Endothelial cell of umbilical vein (primary cell): ENCODE data around the gene SCPEP1. TPM values are rescaled to one million over a fixed set of nuclear protein-coding genes. Genes with fewer than 3 reads are reported as not detected.

Experiments used
- Bru-seq: library from RNA; stranded (reverse); fragments of 400-500 nt; gene quantifications from one replicate; lab custom pipeline; 2021; lab: Mats Ljungman, UMichigan
- BruChase-seq, 2 experiments: library from RNA; stranded (reverse); fragments of 400-500 nt; gene quantifications; one replicate each; lab custom pipeline; 2021; lab: Mats Ljungman, UMichigan
- BruUV-seq: library from RNA; stranded (reverse); fragments of 400-500 nt; replicated peaks from 2 replicates; lab custom pipeline; 2021; lab: Mats Ljungman, UMichigan
- CTCF ChIA-PET: fragments of 300-600, 350-600 bp; sonication (Branson Sonifier 250); formaldehyde crosslinking; loops from one replicate; lab custom pipeline; 2021; ENCODE audit warnings: antibody characterized with exemption, inconsistent platforms; lab: Charles Lee
- POLR2A ChIA-PET: fragments of 300-600, 350-600 bp; sonication (Branson Sonifier 250); formaldehyde crosslinking; loops from one replicate; lab custom pipeline; 2021; ENCODE audit warnings: antibody characterized with exemption, inconsistent platforms; lab: Charles Lee
- DNase-seq: peaks from one replicate; pipeline ENCODE4 v3.0.0-alpha.2; 2011; ENCODE audit warnings: low read depth, low spot score
- FAIRE-seq: peaks from 2 replicates; lab custom pipeline; 2011; peaks lifted over from hg19 to GRCh38; lab: Jason Lieb, UNC
- H2AFZ ChIP-seq: 2 replicates; pipeline ENCODE4 v1.6.0; 2012; ENCODE audit warnings: low read depth, low read length, control low read depth, inconsistent platforms
- H3K27ac ChIP-seq: 2 replicates; pipeline ENCODE4 v1.5.1; 2011; ENCODE audit warnings: low read depth, mild to moderate bottlenecking, control low read depth, low read length, moderate library complexity; ENCODE audit not compliant: insufficient read depth
- H3K27me3 ChIP-seq, 2 experiments: 2 replicates each; pipeline versions ENCODE4 v1.6.0 to v1.6.1; 2011; ENCODE audit warnings: low read length in 2 of 2, mixed read lengths in 1 of 2; ENCODE audit not compliant: control insufficient read depth in 2 of 2, insufficient read depth in 2 of 2
- H3K36me3 ChIP-seq, 2 experiments: 2 replicates in 1 of 2; 3 replicates in 1 of 2; pipeline ENCODE4 v1.5.1; 2011; ENCODE audit warnings: low read length in 2 of 2, mild to moderate bottlenecking in 1 of 2, moderate library complexity in 1 of 2; ENCODE audit not compliant: control insufficient read depth in 2 of 2, insufficient read depth in 2 of 2; ENCODE audit errors: extremely low read depth in 1 of 2
- H3K4me1 ChIP-seq: 3 replicates; pipeline ENCODE4 v1.5.1; 2011; ENCODE audit warnings: mild to moderate bottlenecking, low read length; ENCODE audit not compliant: control insufficient read depth, insufficient read depth; ENCODE audit errors: extremely low read depth
- H3K4me2 ChIP-seq: 2 replicates; pipeline ENCODE4 v1.6.1; 2011; ENCODE audit warnings: low read length, control low read depth, mixed read lengths; ENCODE audit not compliant: insufficient read depth
- H3K4me3 ChIP-seq, 3 experiments: fragments of 200-600 bp in 1 of 3; sonication (generic), shearing (Covaris generic) in 1 of 3; replicated peaks in 1 of 3; 2 replicates each; pipeline ENCODE4 v1.5.1; 2011 to 2016; ENCODE audit warnings: control low read depth in 3 of 3, low read length in 3 of 3, mild to moderate bottlenecking in 2 of 3, inconsistent platforms in 1 of 3, low read depth in 1 of 3, moderate library complexity in 1 of 3; ENCODE audit not compliant: insufficient read depth in 1 of 3
- H3K79me2 ChIP-seq: 2 replicates; pipeline ENCODE4 v1.6.0; 2012; ENCODE audit warnings: low read length, inconsistent platforms; ENCODE audit not compliant: control insufficient read depth, insufficient read depth
- H3K9ac ChIP-seq: replicated peaks from 2 replicates; pipeline ENCODE3; 2011; ENCODE audit warnings: low read length, control low read depth; ENCODE audit not compliant: insufficient read depth; ENCODE audit errors: extremely low read depth
- H3K9me1 ChIP-seq: replicated peaks from 3 replicates; pipeline ENCODE4 v1.6.0; 2011; ENCODE audit warnings: mild to moderate bottlenecking, low read length; ENCODE audit not compliant: control insufficient read depth, insufficient read depth; ENCODE audit errors: extremely low read depth
- H3K9me3 ChIP-seq: replicated peaks from 2 replicates; pipeline ENCODE4 v1.5.1; 2012; ENCODE audit warnings: low read length, inconsistent platforms; ENCODE audit not compliant: control insufficient read depth, insufficient read depth
- H4K20me1 ChIP-seq: replicated peaks from 2 replicates; pipeline ENCODE3; 2011; ENCODE audit warnings: mild to moderate bottlenecking, low read length; ENCODE audit not compliant: control insufficient read depth, insufficient read depth; ENCODE audit errors: extremely low read depth
- MYC ChIP-seq: IDR thresholded peaks from one replicate; pipeline ENCODE4 v1.6.1; 2011; ENCODE audit warnings: mild to moderate bottlenecking, low read depth, low read length
- POLR2AphosphoS5 ChIP-seq: IDR thresholded peaks from 2 replicates; pipeline ENCODE4 v1.6.1; 2012; ENCODE audit warnings: low read depth, mild to moderate bottlenecking, control low read depth, low read length, moderate library complexity; ENCODE audit not compliant: insufficient read depth
- dilution Hi-C: fragments of 300-500 bp; cut with MboI; formaldehyde crosslinking; loops from one replicate; pipeline ENCODE4 v1.15.0; 2019; ENCODE audit warnings: low sequenced_read_pairs; ENCODE audit not compliant: extremely low pct_ligation_motif_present
- intact Hi-C: fragments of 100-400 bp; cut with micrococcal nuclease; formaldehyde crosslinking; loops from one replicate; pipeline ENCODE4 v1.10.0; 2022
- long read RNA-seq: library from polyadenylated mRNA; stranded (forward); transcript quantifications from one replicate; pipeline ENCODE4 v2.0.0, GENCODE V29; 2021
- polyA minus RNA-seq, 3 experiments: library from RNA; depleted of rRNA, polyadenylated mRNA; stranded (reverse); fragments of >200 nt; gene quantifications; 1 replicate in 1 of 3; 2 replicates in 2 of 3; pipeline ENCODE4 v1.2.3, GENCODE V29; 2011
- polyA plus RNA-seq, 4 experiments: library from polyadenylated mRNA; depleted of rRNA in 3 of 4; stranded (reverse) in 3 of 4; unstranded in 1 of 4; fragments of >200 nt; gene quantifications; 2 replicates each; pipeline versions ENCODE4 v1.2.1 to v1.2.3, GENCODE V29; 2011 to 2012; ENCODE audit warnings: missing spikeins in 1 of 4
- total RNA-seq: library from RNA; stranded (reverse); gene quantifications from 2 replicates; pipeline ENCODE4 v1.2.3, GENCODE V29; 2021
- TF ChIP-seq, protein P1 (sequence below): IDR thresholded peaks from 2 replicates; pipeline ENCODE4 v1.6.1; 2011; ENCODE audit not compliant: insufficient read depth, insufficient read length

Gene SCPEP1
- total RNA-seq (38.6 and 49.4 TPM in 2 replicates), polyA plus RNA-seq (35.3 and 43.6 TPM in 2 replicates), polyA minus RNA-seq (17.9 and 20.0 TPM in 2 replicates), Bru-seq, nascent RNA (percentile 54 among the genes with signal in this experiment), BruChase-seq, experiment 1, labeled RNA remaining after a 6-hour chase (percentile 55 among the genes with signal in this experiment), BruChase-seq, experiment 2, labeled RNA remaining after a 2-hour chase (percentile 53 among the genes with signal in this experiment)
- 42.8 and 43.1 TPM in 2 replicates for polyA plus RNA-seq (2011; cell fraction: cytosol; rRNA removed)
- 59.9 and 74.0 TPM in 2 replicates for polyA plus RNA-seq (2011; cell fraction: nucleus; rRNA removed)
- polyA plus RNA-seq (2012), result 69.0 and 72.9 TPM in 2 replicates
- polyA minus RNA-seq (2011; cell fraction: cytosol; rRNA and poly(A)+ RNA removed), result 8.7 TPM
- 9.1 and 11.4 TPM in 2 replicates for polyA minus RNA-seq (2011; cell fraction: nucleus; rRNA and poly(A)+ RNA removed)
- long read RNA-seq, transcript SCPEP1-201 (13 exons, 1,942 nt), result major isoform, 122 of 138 reads
- long read RNA-seq, partial matches to known transcripts, result 7 of 138 reads
- long read RNA-seq, other reads (novel, unspliced or antisense), result 9 of 138 reads

GRCh38 chr17:56977673-56978395, at the start of gene SCPEP1:
SCPEP1 (plus strand) TSS chr17:56978131; CDS start chr17:56978160, 29 bp downstream.
- intact Hi-C loops, result loop anchor here (1.0 to 5.0 kb wide), 3 partner anchors 17 to 109 kb away; partner anchors contain the start of genes AKAP1 and COIL
- peak within 1 kb of the TSS; percentile 64 to 85 (median 74) for H3K4me3 ChIP-seq
- no peaks in the 10 kb centered on the region for H3K9me1 ChIP-seq
- H3K36me3 ChIP-seq, result no peaks in the 10 kb centered on the region
- DNase-seq, result peak; percentile 85
- H3K79me2 ChIP-seq, result no peaks in the 10 kb centered on the region
- no peaks in the 10 kb centered on the region for H4K20me1 ChIP-seq
- peaks cover 14% of the 10 kb centered on the region for H3K4me1 ChIP-seq
- H2AFZ ChIP-seq, result peak within 1 kb of the TSS; percentile 98
- dilution Hi-C loops, result no loop called here
- H3K4me2 ChIP-seq, result peak within 1 kb of the TSS; percentile 92
- POLR2A ChIA-PET, result interaction anchor here (0.7 kb wide), 1 partner anchor 154 kb away, joined by 8 read pairs; no protein-coding TSS in a partner anchor
- H3K9ac ChIP-seq, result peak within 1 kb of the TSS; percentile 59
- BruUV-seq, result no TSS peak
- no peaks in the 10 kb centered on the region for H3K9me3 ChIP-seq
- no peak within 1 kb of the TSS for H3K27ac ChIP-seq
- peaks cover 0 to 4% of the 10 kb centered on the region in 2 experiments for H3K27me3 ChIP-seq
- TF ChIP-seq, protein P1, sequence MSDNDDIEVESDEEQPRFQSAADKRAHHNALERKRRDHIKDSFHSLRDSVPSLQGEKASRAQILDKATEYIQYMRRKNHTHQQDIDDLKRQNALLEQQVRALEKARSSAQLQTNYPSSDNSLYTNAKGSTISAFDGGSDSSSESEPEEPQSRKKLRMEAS, result peak; percentile 57
- TF ChIP-seq POLR2AphosphoS5 (peak; percentile 56), MYC (no peak)
- CTCF ChIA-PET, result interaction anchor here (0.6 to 2.5 kb wide), 8 partner anchors 10 to 851 kb away, joined by 3 to 13 read pairs (median 6); partner anchors contain the start of gene COIL
- FAIRE-seq, result peak; percentile 94
